T-helper 2 cell treated with Interferon-gamma antibody and Interleukin-4, amounts not matched to agents 100 ng/mL and 5 ng/mL, for 36 hours (primary cell): ENCODE measurements around the gene TPSG1. TPM values are rescaled to one million over a fixed set of nuclear protein-coding genes. Genes with fewer than 3 reads are reported as not detected.
"Not testable (repeated sequence)": the region's sequence is repeated elsewhere in the genome, so short reads cannot be mapped to it uniquely, and the experiment has no call there.

Experiments used
- intact Hi-C: fragments of 100-400 bp; cut with micrococcal nuclease; formaldehyde crosslinking; loops from one replicate; pipeline ENCODE4 v1.15.1; 2023
- total RNA-seq: library from RNA; stranded (reverse); gene quantifications from 2 replicates; pipeline ENCODE4 v1.2.3, GENCODE V29; 2022

Gene TPSG1
- total RNA-seq, 1 donor from 2014 or later: not detected

DNA sequence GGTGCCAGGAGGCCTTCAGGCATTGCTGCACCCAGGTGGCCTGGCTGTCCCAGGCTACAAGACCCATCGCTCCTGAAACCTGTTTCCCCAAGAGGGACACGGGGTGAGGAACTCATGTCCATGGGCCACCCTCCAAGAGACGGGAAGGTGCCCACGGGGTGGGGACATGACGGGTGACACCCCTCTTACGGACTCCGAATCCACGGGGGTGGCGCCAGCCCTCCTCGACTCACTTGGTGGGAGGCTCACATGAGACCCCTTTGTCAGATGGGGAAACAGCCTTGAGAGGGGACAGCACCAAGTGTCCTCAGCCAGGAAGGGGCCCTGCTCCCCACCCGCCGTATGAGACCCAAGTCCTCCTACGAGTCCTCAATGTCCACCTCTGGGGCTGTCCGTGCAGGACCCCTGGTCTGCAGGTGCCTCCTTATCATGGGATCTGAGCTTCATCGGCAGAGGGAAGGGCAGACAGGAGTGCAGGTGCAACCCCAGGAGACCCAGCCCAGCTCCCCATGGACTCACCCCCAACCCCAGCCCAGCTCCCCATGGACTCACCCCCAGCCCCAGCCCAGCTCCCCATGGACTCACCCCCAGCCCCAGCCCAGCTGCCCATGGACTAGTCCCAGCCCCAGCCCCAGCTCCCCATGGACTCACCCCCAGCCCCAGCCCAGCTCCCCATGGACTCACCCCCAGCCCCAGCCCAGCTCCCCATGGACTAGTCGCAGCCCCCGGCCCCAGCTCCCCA is 5.6 kb upstream of the TPSG1 start:
- intact Hi-C loops: not testable (repeated sequence)

DNA sequence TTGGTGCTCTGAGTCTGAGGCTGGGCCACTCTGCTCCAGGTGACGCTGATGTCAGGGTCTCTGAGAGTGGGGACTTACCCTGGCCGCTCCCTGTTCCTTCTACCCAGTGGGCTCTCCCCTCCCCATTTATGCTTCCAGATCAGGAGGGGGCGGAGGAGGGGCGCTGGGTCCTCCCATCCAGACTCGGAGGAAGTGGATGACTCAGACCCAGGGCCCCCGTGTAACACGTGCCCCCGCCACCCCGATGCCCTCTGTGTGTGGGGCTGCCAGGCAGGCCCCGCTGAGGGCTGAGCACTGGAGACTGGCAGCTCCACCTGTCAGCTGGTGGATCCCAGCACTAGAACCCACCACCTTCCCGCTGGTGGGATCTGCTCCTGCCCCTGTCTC is 5.0 kb upstream of the TPSG1 start, which contains the start of gene TPSB2:
Gene TPSB2 (minus strand): TSS at position 101 of the 387 bp plus-strand sequence. CDS start 233 bp downstream, outside the sequence.
- intact Hi-C loops: not testable (repeated sequence)

DNA sequence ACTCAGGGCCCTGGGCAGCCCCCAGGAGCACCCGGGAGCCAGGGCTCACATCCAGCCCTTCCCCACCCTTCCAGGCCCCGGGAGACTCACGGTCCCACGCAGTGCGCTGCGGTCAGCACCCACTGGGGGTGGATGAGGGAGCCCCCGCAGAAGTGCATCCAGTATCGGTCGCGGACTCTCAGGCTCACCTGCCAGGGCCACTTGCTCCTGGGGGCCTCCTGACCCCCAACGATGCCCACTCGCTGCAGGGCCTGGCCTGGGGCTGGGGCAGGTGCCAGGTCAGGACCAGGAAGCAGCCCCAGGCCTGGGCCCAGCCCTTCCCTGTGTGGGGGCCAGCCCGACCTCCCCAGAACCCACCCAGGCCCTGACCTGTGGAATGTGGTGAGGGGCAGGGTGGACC is 4.4 kb upstream of the TPSG1 start:
- intact Hi-C loops: not testable (repeated sequence)

DNA sequence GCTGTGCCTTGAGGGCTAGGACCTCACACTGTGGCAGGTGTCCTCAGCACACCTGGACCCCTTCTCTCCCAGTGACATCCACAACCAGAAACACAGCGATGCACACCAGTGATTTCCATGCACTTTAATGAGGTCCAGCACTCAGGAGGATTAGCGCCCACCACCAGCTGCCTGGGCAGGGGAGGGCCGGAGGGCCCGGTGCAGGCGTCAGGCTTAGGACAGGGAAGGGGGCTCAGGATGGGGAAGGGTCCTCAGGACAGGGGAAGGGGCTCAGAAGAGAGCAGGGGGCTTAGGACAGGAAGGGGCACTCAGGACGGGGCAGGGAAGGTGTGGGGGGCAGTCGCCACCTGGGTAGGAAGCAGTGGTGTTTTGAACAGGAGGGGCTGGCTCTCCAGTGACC is 3.2 kb upstream of the TPSG1 start:
- intact Hi-C loops: not testable (repeated sequence)

DNA sequence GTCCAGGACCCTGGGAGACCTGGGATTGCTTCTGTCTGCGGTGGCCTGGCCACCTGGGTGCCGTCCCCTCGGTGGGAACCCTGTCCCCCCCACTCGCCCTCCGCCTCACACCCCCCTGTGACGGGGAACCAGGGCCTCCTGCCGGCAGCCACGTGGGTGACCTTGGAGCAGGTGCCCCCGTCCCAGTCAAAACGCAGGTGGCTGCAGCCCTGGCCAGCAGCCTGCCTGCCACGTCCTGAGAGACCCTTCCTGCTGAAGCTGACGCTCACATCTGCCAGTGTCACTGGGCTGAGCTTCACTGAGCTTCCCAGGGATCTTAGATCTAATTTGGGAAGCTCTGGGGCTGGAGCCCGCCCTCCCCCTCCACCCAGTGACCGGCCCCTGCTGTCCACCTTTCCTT is 1.6 kb upstream of the TPSG1 start:
- intact Hi-C loops: not testable (repeated sequence)

DNA sequence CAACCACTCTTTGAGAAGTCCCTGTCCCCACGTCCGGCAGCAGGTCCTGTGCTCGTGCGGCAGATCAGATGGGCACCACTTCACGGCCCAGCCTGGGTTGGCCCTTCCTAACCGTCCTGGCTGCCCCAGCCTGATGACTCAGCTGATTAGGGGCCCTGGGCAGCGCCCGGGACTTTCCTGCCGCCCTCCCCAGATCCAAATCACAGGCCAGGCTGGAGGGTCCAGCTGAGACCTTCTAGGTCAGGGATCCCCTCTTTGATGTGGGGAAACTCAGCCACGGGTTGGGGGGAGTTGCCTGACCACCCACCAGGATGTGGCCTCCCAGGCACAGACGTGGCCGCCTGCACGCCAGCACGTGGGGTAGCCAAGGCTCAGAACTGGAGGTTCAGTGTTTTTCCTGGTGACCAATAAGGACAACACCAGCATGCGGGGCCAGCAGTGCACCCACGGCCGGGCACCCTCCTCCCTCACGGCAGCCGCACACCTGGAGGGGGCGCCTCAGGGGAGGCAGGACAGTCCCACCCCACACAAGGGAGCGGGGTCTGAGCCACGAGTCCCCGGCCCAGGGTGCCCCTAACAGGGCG is 752 bp upstream of the TPSG1 start:
- intact Hi-C loops: not testable (repeated sequence)

DNA sequence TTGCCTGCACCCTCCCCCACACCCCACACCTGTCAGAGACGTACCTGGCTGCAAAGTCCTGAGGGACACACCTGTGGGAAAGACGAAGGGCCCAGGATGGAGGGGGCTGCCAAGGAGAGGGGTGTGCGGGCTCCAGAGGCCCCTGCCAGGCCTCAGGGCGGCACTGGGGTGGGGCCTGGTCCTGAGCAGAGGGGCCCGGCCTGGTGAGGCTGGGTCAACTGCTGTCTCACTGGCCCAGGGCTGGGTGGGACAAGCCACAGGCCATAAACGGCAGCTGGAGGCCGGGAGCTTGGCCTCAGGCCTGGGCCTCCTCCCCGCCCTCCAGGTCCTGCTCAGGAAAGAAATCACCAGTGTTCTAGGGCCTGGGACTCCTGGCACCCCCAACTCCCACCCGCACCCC is 510 bp downstream of the TPSG1 start:
- intact Hi-C loops: no loop called here

DNA sequence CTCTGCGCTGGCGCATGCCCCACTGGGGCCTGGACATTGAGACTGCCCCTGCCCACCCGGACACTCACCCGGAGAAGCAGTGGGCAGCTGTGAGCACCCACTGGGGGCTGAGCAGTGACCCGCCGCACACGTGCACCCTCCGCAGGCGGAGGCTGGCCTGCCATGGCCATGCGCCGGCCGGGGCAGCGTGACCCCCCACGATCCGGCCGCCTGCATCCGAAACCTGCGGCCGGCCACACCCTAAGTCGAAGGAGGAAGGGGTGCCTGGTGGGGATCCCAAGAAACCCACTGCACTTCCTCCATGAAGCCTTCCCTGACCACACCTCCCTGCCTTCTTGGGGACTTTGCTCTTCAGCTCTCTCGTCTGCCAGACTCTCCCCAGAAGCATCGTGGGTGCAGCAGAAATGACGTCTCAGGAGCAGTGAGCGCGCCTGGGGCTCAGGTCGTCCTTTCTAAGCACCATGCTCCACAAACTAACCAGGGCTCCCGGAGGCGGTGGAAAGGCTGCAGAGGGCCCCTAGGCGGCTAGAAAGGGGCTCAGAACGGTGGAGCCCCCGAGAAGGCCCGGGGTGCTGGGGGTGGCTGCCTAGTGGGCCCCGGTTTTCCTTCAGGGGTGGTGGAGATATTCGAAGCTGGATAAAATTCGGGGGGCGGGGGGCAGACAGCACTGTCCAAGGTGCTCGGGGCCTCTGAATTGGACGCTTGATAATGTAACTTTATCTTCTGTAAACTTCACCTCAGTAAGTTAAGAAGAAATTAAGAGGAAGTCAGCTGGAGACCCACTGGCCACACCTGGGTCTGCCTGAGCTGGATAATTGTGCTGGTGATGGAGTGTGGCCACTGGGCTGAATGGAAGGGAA is 1.5 kb downstream of the TPSG1 start:
- intact Hi-C loops: no loop called here

DNA sequence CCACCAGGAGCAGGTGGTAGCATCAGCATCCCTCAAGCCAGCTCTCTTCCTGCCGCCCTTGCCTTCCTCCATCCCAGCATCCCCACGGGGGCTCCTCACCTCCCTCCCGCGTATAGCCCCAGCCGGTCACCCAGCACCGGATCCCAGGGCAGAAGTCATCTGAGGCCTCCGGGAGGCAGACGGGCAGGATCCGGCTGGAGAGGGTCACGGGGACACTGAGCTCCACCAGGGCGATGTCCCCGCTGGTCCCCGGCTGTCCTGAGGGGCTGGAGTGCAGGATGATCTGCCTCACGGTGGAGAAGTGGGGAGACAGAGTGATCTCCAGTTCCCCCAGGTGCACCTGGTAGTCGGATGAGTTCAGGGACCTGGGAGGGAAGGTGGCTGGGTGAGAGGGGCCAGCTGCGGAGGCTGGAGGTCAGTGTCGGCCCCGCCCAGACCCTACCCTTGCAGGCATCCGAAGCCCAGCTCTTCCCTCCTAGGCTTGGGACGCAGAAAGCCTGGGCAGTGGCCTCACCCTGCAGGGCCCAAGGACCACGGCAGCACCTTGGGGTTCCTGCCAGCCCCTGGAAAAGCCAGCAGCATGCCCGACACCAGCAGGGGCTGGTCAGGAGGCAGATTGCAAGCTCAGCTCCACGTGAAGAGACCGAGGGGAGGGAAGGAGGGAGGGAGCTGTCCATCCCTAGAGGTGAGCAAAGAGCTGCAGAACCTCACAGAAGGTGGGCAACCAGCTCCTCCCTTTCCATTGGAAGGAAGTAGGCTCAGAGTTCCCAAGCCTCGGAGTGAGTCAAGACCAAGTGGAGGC is 2.3 kb downstream of the TPSG1 start:
- intact Hi-C loops: no loop called here

DNA sequence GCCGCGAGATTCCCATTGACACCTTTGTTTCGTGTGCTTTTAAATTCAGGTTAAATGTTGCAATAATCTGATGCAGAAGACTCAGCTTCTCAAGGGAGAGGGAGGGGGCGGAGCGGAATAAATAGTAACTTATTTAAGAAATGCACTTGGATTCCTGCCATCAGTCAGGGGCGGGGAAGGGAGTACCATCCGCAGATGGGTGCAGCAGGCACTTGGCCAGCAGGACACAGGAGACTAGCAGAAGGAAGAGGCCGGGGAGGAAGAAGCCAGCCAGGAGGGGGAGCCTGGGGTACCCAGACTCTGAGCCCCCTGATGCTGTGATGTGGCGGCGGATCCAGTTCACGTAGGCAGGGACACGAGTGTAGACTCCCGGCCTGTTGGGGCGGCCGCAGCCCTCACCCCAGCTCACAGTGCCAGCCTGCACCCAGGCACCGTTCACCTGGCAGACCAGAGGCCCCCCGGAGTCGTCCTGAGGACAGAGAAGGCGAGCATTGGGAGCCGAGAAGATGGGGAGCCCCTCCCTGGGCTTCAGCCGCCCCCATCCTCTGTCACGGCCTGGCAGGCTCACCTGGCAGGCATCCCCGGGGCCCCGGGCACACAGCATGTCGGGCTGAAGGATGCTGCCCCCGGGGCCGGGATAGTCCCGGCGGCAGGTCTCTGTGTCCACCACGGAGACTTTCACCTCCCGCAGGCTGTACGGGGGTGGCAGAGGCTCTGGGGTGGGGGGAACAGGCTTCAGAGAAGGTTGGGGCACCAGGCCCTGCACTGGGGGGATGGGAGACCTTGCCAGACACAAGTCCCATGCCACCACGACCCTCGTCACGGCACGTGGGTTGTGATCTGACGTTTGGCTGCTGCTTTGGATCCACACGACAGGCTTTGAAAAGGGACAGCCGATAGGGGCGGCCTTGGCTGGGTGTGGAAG is 3.2 kb downstream of the TPSG1 start:
- intact Hi-C loops: no loop called here

DNA sequence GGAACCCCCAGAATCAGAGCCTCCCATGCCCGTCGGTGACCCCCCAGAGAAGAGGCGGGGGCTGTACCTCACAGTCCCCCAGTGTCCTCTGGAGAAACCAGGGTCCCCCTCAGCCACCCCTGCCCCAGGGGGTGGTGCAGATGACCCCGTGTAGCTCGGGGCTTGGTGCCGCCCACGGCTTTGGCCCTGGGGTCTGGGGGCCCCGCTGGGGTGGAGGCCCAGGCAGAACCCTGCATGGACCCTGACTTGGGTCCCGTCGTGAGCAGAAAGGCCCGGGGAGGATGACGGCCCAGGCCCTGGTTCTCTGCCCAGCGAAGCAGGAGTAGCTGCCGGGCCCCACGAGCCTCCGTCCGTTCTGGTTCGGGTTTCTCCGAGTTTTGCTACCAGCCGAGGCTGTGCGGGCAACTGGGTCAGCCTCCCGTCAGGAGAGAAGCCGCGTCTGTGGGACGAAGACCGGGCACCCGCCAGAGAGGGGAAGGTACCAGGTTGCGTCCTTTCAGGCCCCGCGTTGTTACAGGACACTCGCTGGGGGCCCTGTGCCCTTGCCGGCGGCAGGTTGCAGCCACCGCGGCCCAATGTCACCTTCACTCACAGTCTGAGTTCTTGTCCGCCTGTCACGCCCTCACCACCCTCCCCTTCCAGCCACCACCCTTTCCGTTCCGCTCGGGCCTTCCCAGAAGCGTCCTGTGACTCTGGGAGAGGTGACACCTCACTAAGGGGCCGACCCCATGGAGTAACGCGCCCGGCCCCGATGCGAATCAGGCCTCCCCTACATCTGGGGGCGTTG is 4.0 kb downstream of the TPSG1 start:
- intact Hi-C loops: no loop called here

DNA sequence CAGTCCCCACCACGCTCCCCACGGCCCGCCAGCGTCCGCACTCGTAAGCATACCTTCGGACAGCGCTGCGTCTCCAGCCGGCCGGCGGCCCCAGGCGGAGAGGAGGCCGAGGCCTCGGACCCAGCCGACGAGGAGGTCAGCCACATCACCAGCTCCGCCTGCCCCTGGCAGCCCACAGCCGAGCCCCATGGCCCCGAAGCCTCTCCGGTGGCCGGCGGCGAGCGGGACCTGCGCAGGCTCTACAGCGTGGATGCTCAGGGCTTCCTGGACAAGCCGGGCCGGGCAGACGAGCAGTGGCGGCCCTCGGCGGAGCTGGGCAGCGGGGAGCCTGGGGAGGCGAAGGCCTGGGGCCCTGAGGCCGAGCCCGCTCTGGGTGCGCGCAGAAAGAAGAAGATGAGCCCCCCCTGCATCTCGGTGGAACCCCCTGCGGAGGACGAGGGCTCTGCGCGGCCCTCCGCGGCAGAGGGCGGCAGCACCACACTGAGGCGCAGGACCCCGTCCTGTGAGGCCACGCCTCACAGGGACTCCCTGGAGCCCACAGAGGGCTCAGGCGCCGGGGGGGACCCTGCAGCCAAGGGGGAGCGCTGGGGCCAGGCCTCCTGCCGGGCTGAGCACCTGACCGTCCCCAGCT is 4.9 kb downstream of the TPSG1 start:
- intact Hi-C loops: no loop called here

DNA sequence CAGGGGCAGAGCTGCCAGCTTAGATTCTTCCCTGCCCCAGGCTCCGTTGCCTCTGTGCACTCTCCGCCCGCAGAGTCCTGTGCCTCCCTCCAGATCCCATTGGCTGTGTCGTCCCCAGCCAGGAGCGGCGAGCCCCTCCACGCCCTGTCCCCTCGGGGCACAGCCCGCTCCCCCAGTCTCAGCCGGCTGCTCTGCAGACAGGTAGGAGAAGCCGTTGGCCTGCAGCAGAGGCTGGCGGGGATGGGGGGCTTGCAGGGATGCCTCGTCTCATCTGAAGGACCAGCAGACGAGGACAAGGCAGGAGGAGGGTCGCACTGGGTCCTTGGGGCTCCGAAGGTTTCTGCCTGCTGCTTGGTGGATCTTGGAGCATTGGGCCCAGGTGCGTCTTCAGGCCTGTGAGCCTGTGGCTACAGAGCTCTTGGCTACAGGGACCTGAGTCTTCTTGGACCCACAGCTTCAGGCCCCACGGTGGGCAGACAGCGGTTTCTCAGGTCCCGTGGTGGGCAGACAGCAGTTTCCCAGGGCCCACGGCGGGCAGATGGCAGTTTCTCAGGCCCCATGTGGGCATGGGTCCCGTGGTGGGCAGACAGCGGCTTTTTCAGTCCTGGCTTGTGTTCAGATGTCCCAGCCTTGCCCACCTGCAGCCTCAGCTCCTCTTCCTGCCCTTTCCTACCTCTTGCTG is 6.0 kb downstream of the TPSG1 start:
- intact Hi-C loops: no loop called here

DNA sequence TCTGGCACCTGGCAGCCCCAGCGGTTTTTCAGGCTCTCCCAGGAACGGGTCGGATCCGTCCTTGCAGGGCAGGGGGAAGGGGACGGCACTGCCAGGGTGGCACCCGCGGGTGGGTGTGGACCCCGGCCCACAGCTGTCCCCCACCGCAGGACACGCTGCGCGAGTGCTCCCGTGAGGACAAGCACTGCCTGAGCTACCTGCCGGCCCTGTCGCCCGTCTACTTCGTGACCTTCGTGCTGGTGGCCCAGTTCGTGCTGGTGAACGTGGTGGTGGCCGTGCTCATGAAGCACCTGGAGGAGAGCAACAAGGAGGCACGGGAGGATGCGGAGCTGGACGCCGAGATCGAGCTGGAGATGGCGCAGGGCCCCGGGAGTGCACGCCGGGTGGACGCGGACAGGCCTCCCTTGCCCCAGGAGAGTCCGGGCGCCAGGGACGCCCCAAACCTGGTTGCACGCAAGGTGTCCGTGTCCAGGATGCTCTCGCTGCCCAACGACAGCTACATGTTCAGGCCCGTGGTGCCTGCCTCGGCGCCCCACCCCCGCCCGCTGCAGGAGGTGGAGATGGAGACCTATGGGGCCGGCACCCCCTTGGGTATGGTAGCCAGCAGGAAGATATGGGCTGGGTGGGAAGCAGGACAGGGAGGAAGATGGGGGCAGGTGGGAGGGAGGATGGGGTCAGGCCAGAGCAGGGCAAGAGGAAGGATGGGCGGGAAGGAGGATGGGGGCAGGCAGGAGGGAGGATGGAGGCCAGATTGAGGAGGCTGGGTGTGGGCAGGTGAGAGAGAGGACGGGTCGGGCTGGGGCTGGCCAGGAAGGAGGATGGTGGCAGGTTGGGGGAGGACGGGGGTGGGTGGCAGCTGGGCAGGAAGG is 6.8 kb downstream of the TPSG1 start:
- intact Hi-C loops: no loop called here

DNA sequence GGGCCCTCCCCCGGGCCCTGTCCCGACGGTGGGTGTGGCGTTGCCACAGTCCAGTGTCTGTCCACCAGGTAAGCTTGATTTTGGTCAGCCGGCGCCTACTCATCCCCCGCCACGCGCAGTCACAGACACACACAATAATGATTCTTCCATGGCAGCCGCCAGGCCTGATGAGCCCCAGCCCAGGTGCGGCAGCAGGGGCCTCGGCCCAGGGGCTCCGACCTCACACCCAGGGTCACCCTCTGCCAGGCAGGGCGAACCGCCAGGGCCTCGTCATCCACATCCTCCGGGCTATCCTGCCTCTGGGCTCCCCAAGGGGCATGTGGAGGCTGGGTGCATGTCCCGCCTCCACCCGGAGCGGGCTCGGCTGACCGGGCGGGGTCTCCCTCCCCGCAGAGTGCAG is 7.5 kb downstream of the TPSG1 start:
- intact Hi-C loops: no loop called here

DNA sequence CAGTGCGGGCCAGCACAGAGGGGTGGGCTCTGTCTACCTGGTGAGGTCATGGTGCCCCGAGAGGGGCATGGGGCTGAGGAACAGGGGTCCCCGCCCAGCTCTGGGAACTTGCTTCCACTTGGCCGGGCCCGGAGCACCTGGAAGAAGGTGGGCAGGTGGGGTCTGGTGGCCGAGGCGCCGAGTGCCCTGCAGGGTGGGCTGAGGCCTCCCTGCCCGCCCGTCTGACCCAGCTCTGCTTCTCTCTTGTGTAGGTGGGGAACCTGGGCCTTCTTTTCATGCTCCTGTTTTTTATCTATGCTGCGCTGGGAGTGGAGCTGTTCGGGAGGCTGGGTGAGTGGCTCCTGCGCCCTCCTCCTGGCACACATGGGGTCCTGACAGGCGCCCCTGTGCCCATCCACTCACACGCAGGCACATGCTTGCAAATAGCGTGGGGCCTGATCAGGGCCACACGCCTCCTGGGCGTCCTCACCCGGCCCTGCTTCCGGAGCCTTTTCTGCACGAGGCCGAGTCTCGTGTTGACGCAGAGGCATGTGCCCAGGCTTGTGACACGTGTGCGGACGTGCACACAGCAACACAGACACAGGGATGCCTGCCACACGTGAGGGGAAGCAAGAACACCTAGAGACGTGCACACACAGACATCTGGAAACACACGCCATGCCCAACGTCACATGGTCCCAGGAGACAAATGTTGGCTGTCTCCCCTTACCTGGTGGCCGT is 8.2 kb downstream of the TPSG1 start:
- intact Hi-C loops: no loop called here

DNA sequence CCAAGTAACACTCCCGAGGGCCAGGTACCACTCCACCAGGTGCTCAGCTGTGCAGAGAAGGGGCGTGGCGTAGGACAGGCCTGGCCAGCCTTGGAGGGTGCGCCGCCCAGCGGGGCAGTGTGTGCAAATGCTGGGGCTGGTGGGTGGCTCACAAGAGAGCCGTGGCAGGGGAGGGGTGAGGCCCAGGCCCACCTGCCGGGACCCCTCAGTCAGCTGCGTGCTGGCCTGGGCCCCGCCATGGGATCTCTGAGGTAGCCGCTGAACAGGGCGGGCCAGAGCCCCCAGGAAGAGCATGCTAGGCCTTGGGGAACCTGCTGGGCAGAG is 8.8 kb downstream of the TPSG1 start:
- intact Hi-C loops: no loop called here
